ENCODE results near the gene ACER3. TPM values are rescaled to one million over a fixed set of nuclear protein-coding genes. Genes with fewer than 3 reads are reported as not detected.
"Not testable (repeated sequence)": the region's sequence is repeated elsewhere in the genome, so short reads cannot be mapped to it uniquely, and the experiment has no call there.

The ACER3 gene
- polyA plus RNA-seq, 3 donors = 22.9 to 45.4 (median 23.6) TPM

- Histone ChIP-seq H3K27ac (ENCODE audit: low read depth in 1 of 2, low read length in 2 of 2) (no peak overlapping the region), H3K4me3 (replicated peaks in 1 of 3; ENCODE audit: low read depth in 2 of 3, low read length in 3 of 3) (no peak overlapping the region), H2AFZ (ENCODE audit: insufficient read depth, low read depth, low read length, poor library complexity, severe bottlenecking) (no peak overlapping the region), H3K36me3 (replicated peaks in 1 of 2; ENCODE audit: control insufficient read depth in 1 of 2, insufficient read depth in 2 of 2, low read length in 2 of 2) (no peaks in the 10 kb centered on the region), H3K9me3 (replicated peaks in 1 of 2; ENCODE audit: control insufficient read depth in 1 of 2, insufficient read depth in 1 of 2, low read length in 2 of 2) (peaks cover 17 to 23% of the 10 kb centered on the region in 2 donors), H3K4me2 (replicated peaks; ENCODE audit: extremely low read depth, low read length, poor library complexity, severe bottlenecking) (no peak overlapping the region), H4K20me1 (ENCODE audit: insufficient read depth, low read length) (no peaks in the 10 kb centered on the region), H3K79me2 (ENCODE audit: insufficient read depth, low read length) (no peaks in the 10 kb centered on the region), H3K4me1 (ENCODE audit: control insufficient read depth in 1 of 2, insufficient read depth in 2 of 2, low read length in 2 of 2) (peaks cover 32 to 34% of the 10 kb centered on the region in 2 donors), H3K27me3 (ENCODE audit: control insufficient read depth in 2 of 2, insufficient read depth in 2 of 2, low read length in 2 of 2) (no peaks in the 10 kb centered on the region), H3K9ac (ENCODE audit: insufficient read depth, low read length, poor library complexity, severe bottlenecking) (no peak overlapping the region)
- intact Hi-C loops (cut with micrococcal nuclease) = loop anchor here in 1 of 2 donors (5.0 kb wide), 1 partner anchor 42 kb away; the partner anchor contains the start of gene ACER3
- Mint-ChIP-seq H3K36me3 (peaks cover 0 to 4% of the 10 kb centered on the region in 2 donors), H3K27me3 (ENCODE audit: low read depth in 3 of 3) (peaks cover 0 to 4% (median 0%) of the 10 kb centered on the region in 3 donors), H3K9me3 (peaks cover 14 to 31% (median 20%) of the 10 kb centered on the region in 7 donors), H3K4me1 (peaks cover 42% of the 10 kb centered on the region), H3K4me3 (no peak overlapping the region), H3K27ac (no peak overlapping the region)
- DNase-seq = peak in 1 of 3 donors; percentile 14
- no peak for TF ChIP-seq CTCF (IDR thresholded peaks at IDR 0.05)
- no CpG with 5 or more reads among the region's 1 CpG for WGBS (ENCODE audit: insufficient coverage)
These were observed 40.5 kb upstream of the ACER3 start for GRCh38 chr11:76820184-76820566.

GRCh38 chr11:76821396-76821795, 39.3 kb upstream of the ACER3 start:
- not testable (repeated sequence) for H3K27ac Mint-ChIP-seq; H3K9ac ChIP-seq (ENCODE audit: insufficient read depth, low read length, poor library complexity, severe bottlenecking)
- WGBS (ENCODE audit: insufficient coverage) = 95% methylated on average over 3 of the region's 29 CpGs

More at GRCh38 chr11:76821396-76821795, 39.3 kb upstream of the ACER3 start:
- H2AFZ ChIP-seq (ENCODE audit: insufficient read depth, low read depth, low read length, poor library complexity, severe bottlenecking); H3K4me3 ChIP-seq (replicated peaks in 1 of 3; ENCODE audit: low read depth in 2 of 3, low read length in 3 of 3); H3K36me3 Mint-ChIP-seq; H3K36me3 ChIP-seq (replicated peaks in 1 of 2; ENCODE audit: control insufficient read depth in 1 of 2, insufficient read depth in 2 of 2, low read length in 2 of 2); H3K4me3 Mint-ChIP-seq; H3K27me3 ChIP-seq (ENCODE audit: control insufficient read depth in 2 of 2, insufficient read depth in 2 of 2, low read length in 2 of 2); H4K20me1 ChIP-seq (ENCODE audit: insufficient read depth, low read length); H3K27ac ChIP-seq (ENCODE audit: low read depth in 1 of 2, low read length in 2 of 2); H3K27me3 Mint-ChIP-seq (ENCODE audit: low read depth in 3 of 3); H3K79me2 ChIP-seq (ENCODE audit: insufficient read depth, low read length); H3K4me2 ChIP-seq (replicated peaks; ENCODE audit: extremely low read depth, low read length, poor library complexity, severe bottlenecking); DNase-seq: not testable (repeated sequence)
- peaks cover 5 to 18% (median 8%) of the 10 kb centered on the region in 7 donors for H3K9me3 Mint-ChIP-seq
- peaks cover 5 to 11% of the 10 kb centered on the region in 2 donors for H3K9me3 ChIP-seq (replicated peaks in 1 of 2; ENCODE audit: control insufficient read depth in 1 of 2, insufficient read depth in 1 of 2, low read length in 2 of 2)
- H3K4me1 Mint-ChIP-seq = peaks cover 52% of the 10 kb centered on the region
- peaks cover 42 to 45% of the 10 kb centered on the region in 2 donors for H3K4me1 ChIP-seq (ENCODE audit: control insufficient read depth in 1 of 2, insufficient read depth in 2 of 2, low read length in 2 of 2)
- intact Hi-C loops (cut with micrococcal nuclease) = loop anchor here in 1 of 2 donors (5.0 kb wide), 1 partner anchor 41 kb away; the partner anchor contains the start of gene ACER3

Measured in CD14-positive monocyte (primary cell).